Ascending aorta (tissue), 2 donors: ENCODE results near the gene ATP4A. TPM values are rescaled to one million over a fixed set of nuclear protein-coding genes. Genes with fewer than 3 reads are reported as not detected.

Experiments used
- DNase-seq, 2 donors: peaks; one replicate each; pipeline ENCODE4 v3.0.0-alpha.2; 2019; ENCODE audit warnings: low spot score in 2 of 2
- H3K27ac ChIP-seq, 2 donors: fragments of 200-600 bp; sonication (generic); one replicate each; pipeline ENCODE4 v1.5.1; 2016 to 2017; ENCODE audit warnings: mild to moderate bottlenecking in 1 of 2
- H3K27me3 ChIP-seq: fragments of 200-600 bp; sonication (generic); one replicate; pipeline ENCODE4 v1.5.1; 2017
- H3K36me3 ChIP-seq, 2 donors: fragments of 200-600 bp; sonication (generic); one replicate each; pipeline ENCODE4 v1.5.1; 2016
- H3K4me1 ChIP-seq, 2 donors: fragments of 200-600 bp; sonication (generic); one replicate each; pipeline ENCODE4 v1.5.1; 2016 to 2017; ENCODE audit warnings: mild to moderate bottlenecking in 1 of 2
- H3K4me3 ChIP-seq, 2 donors: fragments of 200-600 bp; sonication (generic); one replicate each; pipeline ENCODE4 v1.5.1; 2016 to 2017; ENCODE audit warnings: mild to moderate bottlenecking in 1 of 2
- H3K9me3 ChIP-seq, 2 donors: fragments of 200-600 bp; sonication (generic); one replicate each; pipeline ENCODE4 v1.5.1; 2016
- CTCF ChIP-seq, 3 experiments: fragments of 200-600 bp in 2 of 3; fragments of 450-650 bp in 1 of 3; sonication (generic) in 2 of 3; IDR thresholded peaks; one replicate each; pipeline ENCODE4 v1.5.1; 2016 to 2019; ENCODE audit warnings: antibody characterized with exemption in 3 of 3, mild to moderate bottlenecking in 1 of 3, moderate library complexity in 1 of 3
- intact Hi-C: fragments of 100-400 bp; cut with DNase I; formaldehyde crosslinking; loops from one replicate; pipeline ENCODE4 v1.15.1; 2023
- total RNA-seq: library from RNA; depleted of rRNA; stranded (reverse); fragments of >200 nt; gene quantifications from one replicate; pipeline ENCODE4 v1.1.0, GENCODE V29; 2016

Gene ATP4A
- total RNA-seq, result not detected

GRCh38 chr19:35563207-35563829 lies at the start of gene ATP4A:
TSS of gene ATP4A (minus strand) at chr19:35563658. CDS start at chr19:35563629, 29 bp downstream.
- Histone ChIP-seq H3K27me3 (peaks cover under 1% of the 10 kb centered on the region), H3K4me3 (no peak within 1 kb of the TSS), H3K9me3 (no peaks in the 10 kb centered on the region), H3K4me1 (no peaks in the 10 kb centered on the region), H3K36me3 (no peaks in the 10 kb centered on the region), H3K27ac (no peak within 1 kb of the TSS)
- intact Hi-C loops, result no loop called here
- no peak for TF ChIP-seq CTCF (IDR thresholded peaks at IDR 0.05)
- DNase-seq, result peak in 1 of 2 donors; percentile 55

- Histone ChIP-seq H3K27ac (peak within 1 kb of the TSS; percentile 64 to 76), H3K9me3 (no peaks in the 10 kb centered on the region), H3K27me3 (no peaks in the 10 kb centered on the region), H3K4me1 (peaks cover 0 to 8% of the 10 kb centered on the region in 2 donors), H3K36me3 (peaks cover 0 to 5% of the 10 kb centered on the region in 2 donors), H3K4me3 (peak within 1 kb of the TSS; percentile 70 to 81)
- intact Hi-C loops, result loop anchor here (1.0 to 10.0 kb wide), 5 partner anchors 16 to 488 kb away; partner anchors contain the start of gene TMEM147
- TF ChIP-seq CTCF (IDR thresholded peaks at IDR 0.05), result peak in 1 of 3 experiments; percentile 8
- DNase-seq, result peak; percentile 82 to 98
Observed at GRCh38 chr19:35612559-35613321, 49.3 kb upstream of the ATP4A start, which contains the start of gene HAUS5. TSS of gene HAUS5 (plus strand) at chr19:35612735. CDS start at chr19:35612795, 60 bp downstream.

GRCh38 chr19:35612224-35612558 lies 48.7 kb upstream of the ATP4A start:
- no peak for DNase-seq
- TF ChIP-seq CTCF (IDR thresholded peaks at IDR 0.05), result no peak
- Histone ChIP-seq H3K27ac (peak overlapping the region in 1 of 2 donors; percentile 76), H3K9me3 (no peaks in the 10 kb centered on the region), H3K36me3 (peaks cover 0 to 4% of the 10 kb centered on the region in 2 donors), H3K4me3 (peak overlapping the region; percentile 70 to 81), H3K4me1 (peaks cover 0 to 8% of the 10 kb centered on the region in 2 donors), H3K27me3 (no peaks in the 10 kb centered on the region)
- intact Hi-C loops, result loop anchor here (1.0 to 10.0 kb wide), 5 partner anchors 16 to 487 kb away; partner anchors contain the start of gene TMEM147

GRCh38 chr19:35609851-35610353 lies 46.4 kb upstream of the ATP4A start:
- Histone ChIP-seq H3K4me3 (no peak overlapping the region), H3K36me3 (no peaks in the 10 kb centered on the region), H3K4me1 (peaks cover 0 to 8% of the 10 kb centered on the region in 2 donors), H3K27me3 (no peaks in the 10 kb centered on the region), H3K9me3 (no peaks in the 10 kb centered on the region), H3K27ac (no peak overlapping the region)
- TF ChIP-seq CTCF (IDR thresholded peaks at IDR 0.05), result no peak
- intact Hi-C loops, result loop anchor here (10.0 kb wide), 1 partner anchor 485 kb away; no protein-coding TSS in a partner anchor
- DNase-seq, result no peak

- no peaks in the 10 kb centered on the region for H3K9me3 ChIP-seq
- no peak overlapping the region for H3K27ac ChIP-seq
- H3K4me3 ChIP-seq, result no peak overlapping the region
- peaks cover 0 to 8% of the 10 kb centered on the region in 2 donors for H3K4me1 ChIP-seq
- H3K36me3 ChIP-seq, result no peaks in the 10 kb centered on the region
- intact Hi-C loops, result no loop called here
- H3K27me3 ChIP-seq, result no peaks in the 10 kb centered on the region
- TF ChIP-seq CTCF (IDR thresholded peaks at IDR 0.05), result no peak
- DNase-seq, result no peak
Observed at GRCh38 chr19:35608251-35608650, 44.8 kb upstream of the ATP4A start.
